A673 (cell line): ENCODE data around the gene GABRG3. TPM values are rescaled to one million over a fixed set of nuclear protein-coding genes. Genes with fewer than 3 reads are reported as not detected.

Source experiments
- BruUV-seq: library from RNA; stranded (reverse); fragments of 400-500 nt; replicated peaks from 2 replicates; lab custom pipeline; 2021; lab: Mats Ljungman, UMichigan
- CTCF ChIA-PET: fragments of 300-600 bp; sonication (Branson Sonifier 250); formaldehyde crosslinking; loops from one replicate; lab custom pipeline; 2022; ENCODE audit warnings: antibody characterized with exemption; lab: Charles Lee
- POLR2A ChIA-PET: fragments of 300-600 bp; sonication (Branson Sonifier 250); formaldehyde crosslinking; loops from one replicate; lab custom pipeline; 2022; ENCODE audit warnings: antibody characterized with exemption; ENCODE audit not compliant: low non-redundant PET; lab: Charles Lee
- DNase-seq: peaks from one replicate; pipeline ENCODE4 v3.0.0-alpha.2; 2015; ENCODE audit warnings: low spot score
- H3K27ac ChIP-seq: fragments of 200-600 bp; sonication (generic); 2 replicates; pipeline ENCODE4 v1.5.1; 2016; ENCODE audit warnings: mixed run types, low read depth, mild to moderate bottlenecking, mixed read lengths, antibody characterized with exemption, low read length; ENCODE audit not compliant: poor library complexity, severe bottlenecking
- H3K27me3 ChIP-seq: fragments of 200-600 bp; sonication (generic); replicated peaks from 2 replicates; pipeline ENCODE4 v1.6.1; 2017; ENCODE audit warnings: mixed run types, low read depth, mild to moderate bottlenecking, mixed read lengths, antibody characterized with exemption, low read length; ENCODE audit not compliant: insufficient read depth, poor library complexity
- H3K36me3 ChIP-seq: fragments of 200-600 bp; sonication (generic); 2 replicates; pipeline ENCODE4 v1.6.1; 2016; ENCODE audit warnings: mixed run types, mild to moderate bottlenecking, mixed read lengths, antibody characterized with exemption, low read length; ENCODE audit not compliant: insufficient read depth, poor library complexity, severe bottlenecking
- H3K4me1 ChIP-seq: fragments of 200-600 bp; sonication (generic); 2 replicates; pipeline ENCODE4 v1.6.1; 2017; ENCODE audit warnings: mixed run types, mild to moderate bottlenecking, mixed read lengths, antibody characterized with exemption, low read length; ENCODE audit not compliant: insufficient read depth, poor library complexity, severe bottlenecking
- H3K4me3 ChIP-seq: fragments of 200-600 bp; sonication (generic); 2 replicates; pipeline ENCODE4 v1.5.1; 2016; ENCODE audit warnings: low read depth, mixed run types, mild to moderate bottlenecking, mixed read lengths, low read length; ENCODE audit not compliant: poor library complexity, severe bottlenecking
- H3K9me3 ChIP-seq: fragments of 200-600 bp; sonication (generic); 2 replicates; pipeline ENCODE4 v1.6.1; 2016; ENCODE audit warnings: mixed run types, low read depth, mild to moderate bottlenecking, mixed read lengths, antibody characterized with exemption, low read length; ENCODE audit not compliant: poor library complexity, severe bottlenecking
- EZH2 ChIP-seq: fragments of 200-600 bp; sonication (generic); IDR thresholded peaks from 2 replicates; pipeline ENCODE4 v1.6.1; 2017; ENCODE audit warnings: borderline replicate concordance, low read depth, mild to moderate bottlenecking, mixed read lengths, antibody characterized with exemption, low read length; ENCODE audit not compliant: poor library complexity, severe bottlenecking
- intact Hi-C: fragments of 100-400 bp; cut with micrococcal nuclease; formaldehyde crosslinking; loops from one replicate; pipeline ENCODE4 v1.10.0; 2022; ENCODE audit not compliant: unreplicated experiment
- total RNA-seq: library from RNA; stranded (reverse); gene quantifications from 2 replicates; pipeline ENCODE4 v1.2.3, GENCODE V29; 2021
- TF ChIP-seq, protein P1 (sequence below): fragments of 300-800, 200-600 bp; sonication (generic); conservative IDR thresholded peaks from 2 replicates; pipeline ENCODE4 v1.5.1; 2017; ENCODE audit warnings: low read depth, mild to moderate bottlenecking, antibody characterized with exemption, low read length, moderate library complexity, mixed read lengths

The GABRG3 gene
- total RNA-seq, 1 experiment from 2014 or later = not detected

DNA sequence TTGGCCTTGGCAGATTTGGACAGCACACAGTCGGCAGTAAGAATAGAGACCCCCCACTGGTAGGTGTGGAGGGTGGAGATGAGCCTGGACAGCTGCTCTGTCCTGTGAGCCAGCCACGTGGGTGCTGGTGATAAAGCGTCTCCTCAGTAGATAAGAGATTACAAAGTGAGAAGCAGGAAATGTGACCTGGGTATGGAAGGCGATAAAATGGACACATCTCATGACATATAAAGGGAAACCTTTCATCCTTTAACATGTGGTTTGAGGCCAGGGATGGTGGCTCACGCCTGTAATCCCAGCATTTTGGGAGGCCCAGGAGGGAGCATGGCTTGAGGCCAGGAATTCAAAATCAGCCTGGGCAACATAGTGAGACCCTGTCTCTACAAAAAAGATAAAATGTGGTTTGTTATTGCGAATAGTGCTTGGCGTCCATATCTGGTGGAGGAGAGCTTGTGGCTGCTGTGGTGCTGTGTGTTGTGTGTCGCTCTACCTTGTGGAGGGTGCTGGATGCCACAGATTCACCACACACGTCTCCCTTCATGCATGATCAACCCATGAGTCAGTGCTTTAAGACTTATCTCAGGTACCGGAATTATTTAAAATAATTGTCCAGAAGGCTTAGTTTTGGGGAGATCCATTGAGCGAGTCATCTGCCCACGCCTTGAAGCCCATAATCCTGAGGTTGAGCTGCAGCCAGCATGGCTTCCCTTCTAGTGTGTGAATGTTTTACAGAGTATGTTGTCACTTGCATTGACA is 157.0 kb downstream of the GABRG3 start:
- ChIA-PET CTCF (no interaction called here), POLR2A (no interaction called here)
- no peaks in the 10 kb centered on the region for H3K4me1 ChIP-seq
- intact Hi-C loops = no loop called here
- H3K4me3 ChIP-seq = no peak overlapping the region
- no peaks in the 10 kb centered on the region for H3K27me3 ChIP-seq
- no peak for DNase-seq
- BruUV-seq = no TSS peak
- no peak for TF ChIP-seq EZH2
- TF ChIP-seq, protein P1, sequence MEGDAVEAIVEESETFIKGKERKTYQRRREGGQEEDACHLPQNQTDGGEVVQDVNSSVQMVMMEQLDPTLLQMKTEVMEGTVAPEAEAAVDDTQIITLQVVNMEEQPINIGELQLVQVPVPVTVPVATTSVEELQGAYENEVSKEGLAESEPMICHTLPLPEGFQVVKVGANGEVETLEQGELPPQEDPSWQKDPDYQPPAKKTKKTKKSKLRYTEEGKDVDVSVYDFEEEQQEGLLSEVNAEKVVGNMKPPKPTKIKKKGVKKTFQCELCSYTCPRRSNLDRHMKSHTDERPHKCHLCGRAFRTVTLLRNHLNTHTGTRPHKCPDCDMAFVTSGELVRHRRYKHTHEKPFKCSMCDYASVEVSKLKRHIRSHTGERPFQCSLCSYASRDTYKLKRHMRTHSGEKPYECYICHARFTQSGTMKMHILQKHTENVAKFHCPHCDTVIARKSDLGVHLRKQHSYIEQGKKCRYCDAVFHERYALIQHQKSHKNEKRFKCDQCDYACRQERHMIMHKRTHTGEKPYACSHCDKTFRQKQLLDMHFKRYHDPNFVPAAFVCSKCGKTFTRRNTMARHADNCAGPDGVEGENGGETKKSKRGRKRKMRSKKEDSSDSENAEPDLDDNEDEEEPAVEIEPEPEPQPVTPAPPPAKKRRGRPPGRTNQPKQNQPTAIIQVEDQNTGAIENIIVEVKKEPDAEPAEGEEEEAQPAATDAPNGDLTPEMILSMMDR = no peak
- no peaks in the 10 kb centered on the region for H3K36me3 ChIP-seq
- H3K9me3 ChIP-seq = peaks cover 55% of the 10 kb centered on the region
- H3K27ac ChIP-seq = no peak overlapping the region

DNA sequence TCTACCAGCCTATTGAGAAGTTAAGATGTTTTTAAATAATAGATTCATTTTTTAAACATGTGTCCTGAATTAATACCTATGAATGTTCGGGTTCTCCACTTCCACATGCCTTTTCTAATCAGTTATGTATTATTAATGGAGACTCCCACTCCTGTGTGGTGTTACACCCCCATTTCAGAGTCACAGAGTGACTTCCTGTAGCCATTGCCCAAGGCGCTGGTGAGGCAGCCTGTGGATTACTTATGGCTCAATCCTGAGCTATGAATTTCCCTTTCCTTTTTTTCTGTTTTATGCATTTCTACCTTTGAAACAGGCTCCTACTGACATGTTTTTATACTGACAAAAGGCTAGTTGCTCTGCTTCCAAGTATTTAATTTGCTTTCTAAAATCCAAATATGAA is 162.3 kb downstream of the GABRG3 start:
- CTCF ChIA-PET = no interaction called here
- H3K27ac ChIP-seq = no peak overlapping the region

DNA sequence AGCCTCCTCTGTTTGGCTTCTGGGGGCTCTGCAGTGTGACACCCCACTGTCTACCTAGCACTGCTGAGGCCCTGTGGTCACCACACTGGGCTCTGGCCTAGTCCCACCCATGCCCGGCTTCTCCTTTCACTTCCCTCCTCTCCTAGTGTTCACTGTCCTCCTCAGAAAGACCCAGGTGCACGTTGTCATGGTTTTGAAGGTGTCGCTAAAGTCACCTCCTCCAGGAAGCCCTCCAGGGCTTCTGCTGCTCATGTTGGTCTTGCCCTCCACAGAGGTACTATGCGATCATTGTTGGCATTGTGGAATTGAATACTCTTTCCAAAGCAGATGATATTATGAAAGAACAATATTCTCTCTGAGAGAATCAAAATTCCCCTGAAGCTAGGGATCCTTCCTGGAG is 163.5 kb downstream of the GABRG3 start:
- H3K27ac ChIP-seq = no peak overlapping the region
- TF ChIP-seq, protein P1 = no peak
- TF ChIP-seq EZH2 = no peak
- peaks cover 63% of the 10 kb centered on the region for H3K9me3 ChIP-seq
- intact Hi-C loops = no loop called here
- no peaks in the 10 kb centered on the region for H3K27me3 ChIP-seq
- no peak overlapping the region for H3K4me3 ChIP-seq
- CTCF ChIA-PET = no interaction called here
- no peaks in the 10 kb centered on the region for H3K36me3 ChIP-seq
- H3K4me1 ChIP-seq = no peaks in the 10 kb centered on the region
- no TSS peak for BruUV-seq
- DNase-seq = no peak
- POLR2A ChIA-PET = no interaction called here

More for the DNA sequence above, 162.3 kb downstream of the GABRG3 start:
- no peaks in the 10 kb centered on the region for H3K27me3 ChIP-seq
- H3K4me3 ChIP-seq = no peak overlapping the region
- intact Hi-C loops = no loop called here
- DNase-seq = no peak
- no peak for TF ChIP-seq EZH2
- TF ChIP-seq, protein P1 = no peak
- H3K9me3 ChIP-seq = peaks cover 60% of the 10 kb centered on the region
- BruUV-seq = no TSS peak
- no peaks in the 10 kb centered on the region for H3K4me1 ChIP-seq
- no peaks in the 10 kb centered on the region for H3K36me3 ChIP-seq
- POLR2A ChIA-PET = no interaction called here
